ENCODE results near the gene DCDC1. TPM values are rescaled to one million over a fixed set of nuclear protein-coding genes. Genes with fewer than 3 reads are reported as not detected.
"Not testable (repeated sequence)": the region's sequence is repeated elsewhere in the genome, so short reads cannot be mapped to it uniquely, and the experiment has no call there.

Gene DCDC1
- total RNA-seq, 1 donor from 2014 or later = 0.93 TPM

DNA sequence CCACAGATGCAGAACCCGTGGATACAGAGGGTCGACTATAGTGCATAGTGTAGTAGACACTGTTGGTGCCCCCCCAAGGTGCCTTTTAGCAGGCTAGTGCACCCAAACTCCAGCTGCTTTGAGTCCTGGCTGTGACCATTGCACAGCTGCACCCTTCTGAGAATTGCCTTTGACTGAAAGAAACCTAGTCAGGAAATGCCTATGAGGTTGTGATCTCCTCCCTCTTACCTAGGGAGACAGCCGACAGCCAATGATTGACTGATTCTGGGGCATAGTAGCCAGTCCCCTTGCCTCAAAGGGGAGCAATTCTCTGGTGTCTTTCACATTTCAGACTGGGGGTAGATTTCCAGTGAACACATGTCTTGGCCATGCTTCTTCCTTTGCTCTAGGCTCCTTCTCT is 74.2 kb downstream of the DCDC1 start:
- intact Hi-C loops (cut with DNase I) = no loop called here
- TF ChIP-seq, protein P1, sequence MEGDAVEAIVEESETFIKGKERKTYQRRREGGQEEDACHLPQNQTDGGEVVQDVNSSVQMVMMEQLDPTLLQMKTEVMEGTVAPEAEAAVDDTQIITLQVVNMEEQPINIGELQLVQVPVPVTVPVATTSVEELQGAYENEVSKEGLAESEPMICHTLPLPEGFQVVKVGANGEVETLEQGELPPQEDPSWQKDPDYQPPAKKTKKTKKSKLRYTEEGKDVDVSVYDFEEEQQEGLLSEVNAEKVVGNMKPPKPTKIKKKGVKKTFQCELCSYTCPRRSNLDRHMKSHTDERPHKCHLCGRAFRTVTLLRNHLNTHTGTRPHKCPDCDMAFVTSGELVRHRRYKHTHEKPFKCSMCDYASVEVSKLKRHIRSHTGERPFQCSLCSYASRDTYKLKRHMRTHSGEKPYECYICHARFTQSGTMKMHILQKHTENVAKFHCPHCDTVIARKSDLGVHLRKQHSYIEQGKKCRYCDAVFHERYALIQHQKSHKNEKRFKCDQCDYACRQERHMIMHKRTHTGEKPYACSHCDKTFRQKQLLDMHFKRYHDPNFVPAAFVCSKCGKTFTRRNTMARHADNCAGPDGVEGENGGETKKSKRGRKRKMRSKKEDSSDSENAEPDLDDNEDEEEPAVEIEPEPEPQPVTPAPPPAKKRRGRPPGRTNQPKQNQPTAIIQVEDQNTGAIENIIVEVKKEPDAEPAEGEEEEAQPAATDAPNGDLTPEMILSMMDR (IDR thresholded peaks at IDR 0.05) = no peak

DNA sequence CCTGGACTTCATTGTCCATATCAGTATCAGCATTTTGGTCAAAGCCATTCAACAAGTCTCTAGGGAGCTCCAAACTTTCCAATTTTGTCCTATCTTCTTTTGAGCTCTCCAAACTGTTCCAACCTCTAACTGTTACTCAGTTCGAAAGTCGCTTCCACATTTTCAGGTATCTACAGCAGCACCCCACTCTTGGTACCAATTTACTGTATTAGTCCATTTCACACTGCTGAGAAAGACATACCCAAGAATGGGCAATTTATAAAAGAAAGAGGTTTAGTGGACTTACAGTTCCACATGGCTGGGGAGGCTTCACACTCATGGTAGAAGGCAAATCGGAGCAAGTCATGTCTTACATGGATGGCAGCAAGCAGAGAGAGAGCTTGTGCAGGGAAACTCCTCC is 96.0 kb downstream of the DCDC1 start:
- DNase-seq; ATAC-seq; H3K36me3 ChIP-seq; H3K9me3 ChIP-seq; H3K27ac ChIP-seq; H3K27me3 ChIP-seq; H3K4me3 ChIP-seq; H3K4me1 ChIP-seq; intact Hi-C loops (cut with DNase I): not testable (repeated sequence)

More for the DNA sequence above, 74.2 kb downstream of the DCDC1 start:
- ATAC-seq (no peak), DNase-seq (no peak)
- Histone ChIP-seq H3K4me3 (no peak overlapping the region), H3K4me1 (no peaks in the 10 kb centered on the region), H3K36me3 (no peaks in the 10 kb centered on the region), H3K9me3 (no peaks in the 10 kb centered on the region), H3K27me3 (no peaks in the 10 kb centered on the region), H3K27ac (no peak overlapping the region)

DNA sequence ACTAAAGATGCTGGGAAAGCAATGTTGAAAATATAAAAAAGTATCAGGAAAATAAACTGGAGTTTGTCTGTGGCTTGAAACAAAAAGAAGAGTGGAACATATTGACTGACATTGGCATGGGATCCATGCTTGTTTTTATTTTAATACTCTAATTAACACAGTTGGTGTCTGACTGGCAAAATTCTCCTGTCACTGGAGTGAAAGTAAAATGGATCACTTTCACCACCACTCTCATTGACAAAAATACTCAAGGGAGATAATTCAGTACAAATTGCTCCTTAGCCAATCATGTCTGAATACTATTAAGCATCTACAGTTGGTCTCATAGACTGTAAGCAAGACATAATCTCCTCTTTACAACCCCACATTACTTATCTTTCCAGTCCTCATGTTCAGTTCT is 101.8 kb downstream of the DCDC1 start:
- TF ChIP-seq, protein P1 (IDR thresholded peaks at IDR 0.05) = no peak
- intact Hi-C loops (cut with DNase I) = no loop called here
- no peak overlapping the region for H3K27ac ChIP-seq

DNA sequence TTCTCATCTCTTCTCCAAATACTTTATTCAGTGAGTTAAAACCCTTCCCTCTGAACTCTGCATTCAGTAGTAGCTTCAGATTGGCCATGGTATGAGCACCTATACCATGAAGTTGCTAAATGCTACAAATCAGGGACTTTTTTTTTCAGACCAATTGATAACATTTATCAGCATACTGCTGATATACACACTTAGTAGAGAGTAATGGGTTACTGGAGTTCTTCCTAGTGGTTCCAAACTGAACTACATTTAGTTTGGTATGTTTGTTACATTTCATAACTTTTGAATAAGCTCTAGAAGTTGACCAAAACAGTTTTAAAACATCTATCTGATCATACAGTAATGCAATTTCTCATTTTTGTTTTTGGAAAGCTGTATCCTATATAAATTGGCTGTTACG is 104.7 kb downstream of the DCDC1 start:
- Histone ChIP-seq H3K9me3 (no peaks in the 10 kb centered on the region), H3K36me3 (no peaks in the 10 kb centered on the region), H3K4me3 (no peak overlapping the region), H3K4me1 (no peaks in the 10 kb centered on the region), H3K27me3 (no peaks in the 10 kb centered on the region), H3K27ac (no peak overlapping the region)
- DNase-seq = no peak
- ATAC-seq = no peak
- TF ChIP-seq, protein P1 (IDR thresholded peaks at IDR 0.05) = no peak
- intact Hi-C loops (cut with DNase I) = no loop called here

More for the DNA sequence above, 101.8 kb downstream of the DCDC1 start:
- H3K4me3 ChIP-seq = no peak overlapping the region
- H3K9me3 ChIP-seq = no peaks in the 10 kb centered on the region
- H3K4me1 ChIP-seq = no peaks in the 10 kb centered on the region
- H3K36me3 ChIP-seq = no peaks in the 10 kb centered on the region
- ATAC-seq = no peak
- no peaks in the 10 kb centered on the region for H3K27me3 ChIP-seq
- no peak for DNase-seq

DNA sequence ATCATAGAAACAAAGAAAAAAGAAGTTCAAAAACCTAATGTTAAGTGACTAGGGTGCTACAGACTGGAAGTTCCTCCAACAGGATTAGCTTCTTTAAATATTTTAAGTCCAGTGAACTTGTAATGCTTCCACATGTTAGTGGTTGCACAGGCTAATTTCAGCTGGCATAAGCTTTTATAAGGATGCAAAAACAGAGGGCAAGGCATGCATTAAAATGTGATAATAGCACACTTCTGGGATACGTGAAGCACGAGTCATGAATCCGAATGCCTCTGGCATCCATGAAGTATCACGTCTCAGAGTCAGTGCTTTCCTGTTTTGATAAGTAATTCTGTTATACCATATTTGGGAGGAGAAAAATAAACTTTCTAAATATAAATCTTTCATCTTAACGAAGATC is 106.8 kb downstream of the DCDC1 start:
- intact Hi-C loops (cut with DNase I) = no loop called here
- DNase-seq (no peak), ATAC-seq (no peak)
- Histone ChIP-seq H3K9me3 (no peaks in the 10 kb centered on the region), H3K4me3 (no peak overlapping the region), H3K27ac (no peak overlapping the region), H3K4me1 (no peaks in the 10 kb centered on the region), H3K36me3 (no peaks in the 10 kb centered on the region), H3K27me3 (no peaks in the 10 kb centered on the region)
- TF ChIP-seq, protein P1 (IDR thresholded peaks at IDR 0.05) = no peak

DNA sequence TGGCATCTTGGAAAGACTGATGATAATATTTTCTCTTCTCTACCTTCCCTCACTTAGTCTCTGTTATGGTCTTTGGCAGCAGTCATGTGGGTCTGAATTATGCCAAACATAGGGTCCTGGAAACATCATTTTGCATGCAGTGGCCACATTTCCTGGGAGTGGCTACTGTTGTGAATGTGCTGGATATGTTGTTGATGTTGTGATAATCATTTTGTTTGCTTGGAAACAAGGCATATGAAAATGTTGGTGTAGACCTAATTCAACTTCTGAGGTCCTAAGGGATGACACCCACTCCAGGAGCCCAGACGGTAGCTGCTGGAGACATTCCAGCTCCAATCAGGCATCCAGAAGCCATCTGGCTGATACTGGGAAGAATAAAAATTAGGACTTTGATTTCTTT is 109.7 kb downstream of the DCDC1 start:
- TF ChIP-seq, protein P1 (IDR thresholded peaks at IDR 0.05) = no peak

More for the DNA sequence above, 109.7 kb downstream of the DCDC1 start:
- H3K9me3 ChIP-seq = no peaks in the 10 kb centered on the region
- H3K4me1 ChIP-seq = no peaks in the 10 kb centered on the region
- intact Hi-C loops (cut with DNase I) = no loop called here
- H3K27ac ChIP-seq = no peak overlapping the region
- ATAC-seq (no peak), DNase-seq (no peak)
- H3K27me3 ChIP-seq = no peaks in the 10 kb centered on the region
- H3K36me3 ChIP-seq = no peaks in the 10 kb centered on the region
- H3K4me3 ChIP-seq = no peak overlapping the region
